ENCODE measurements around the gene KCNAB1. TPM values are rescaled to one million over a fixed set of nuclear protein-coding genes. Genes with fewer than 3 reads are reported as not detected.

KCNAB1 gene
- total RNA-seq, 1 donor from 2014 or later = 2.1 TPM

- H3K36me3 Mint-ChIP-seq (ENCODE audit: insufficient read depth) = no peaks in the 10 kb centered on the region
- H3K4me3 Mint-ChIP-seq (ENCODE audit: low read depth) = no peak overlapping the region
- H3K27me3 Mint-ChIP-seq = peaks cover 3% of the 10 kb centered on the region
- H3K4me1 Mint-ChIP-seq (ENCODE audit: low read depth) = no peaks in the 10 kb centered on the region
- DNase-seq (ENCODE audit: low spot score, unreplicated experiment) = no peak
- no peaks in the 10 kb centered on the region for H3K9me3 Mint-ChIP-seq (ENCODE audit: low read depth)
- H3K27ac Mint-ChIP-seq = no peak overlapping the region
- no peak for TF ChIP-seq CTCF (IDR thresholded peaks at IDR 0.05; ENCODE audit: unreplicated experiment)
These were observed 126.8 kb downstream of the KCNAB1 start for GRCh38 chr3:156246961-156247725.

GRCh38 chr3:156250550-156250949 lies 130.2 kb downstream of the KCNAB1 start:
- H3K27ac Mint-ChIP-seq = no peak overlapping the region
- no peaks in the 10 kb centered on the region for H3K36me3 Mint-ChIP-seq (ENCODE audit: insufficient read depth)
- no peaks in the 10 kb centered on the region for H3K9me3 Mint-ChIP-seq (ENCODE audit: low read depth)
- H3K4me3 Mint-ChIP-seq (ENCODE audit: low read depth) = no peak overlapping the region
- no peak for TF ChIP-seq CTCF (IDR thresholded peaks at IDR 0.05; ENCODE audit: unreplicated experiment)
- no peak for DNase-seq (ENCODE audit: low spot score, unreplicated experiment)
- H3K27me3 Mint-ChIP-seq = peaks cover 3% of the 10 kb centered on the region
- H3K4me1 Mint-ChIP-seq (ENCODE audit: low read depth) = no peaks in the 10 kb centered on the region

- no peak for TF ChIP-seq CTCF (IDR thresholded peaks at IDR 0.05; ENCODE audit: unreplicated experiment)
- Mint-ChIP-seq H3K9me3 (ENCODE audit: low read depth) (no peaks in the 10 kb centered on the region), H3K4me3 (ENCODE audit: low read depth) (no peak overlapping the region), H3K36me3 (ENCODE audit: insufficient read depth) (no peaks in the 10 kb centered on the region), H3K27ac (no peak overlapping the region), H3K4me1 (ENCODE audit: low read depth) (no peaks in the 10 kb centered on the region), H3K27me3 (peaks cover 3% of the 10 kb centered on the region)
- DNase-seq (ENCODE audit: low spot score, unreplicated experiment) = no peak
These were observed 131.0 kb downstream of the KCNAB1 start for GRCh38 chr3:156251424-156251823.

GRCh38 chr3:156252656-156253055 lies 132.3 kb downstream of the KCNAB1 start:
- DNase-seq (ENCODE audit: low spot score, unreplicated experiment) = no peak
- Mint-ChIP-seq H3K36me3 (ENCODE audit: insufficient read depth) (no peaks in the 10 kb centered on the region), H3K4me1 (ENCODE audit: low read depth) (no peaks in the 10 kb centered on the region), H3K4me3 (ENCODE audit: low read depth) (no peak overlapping the region), H3K9me3 (ENCODE audit: low read depth) (no peaks in the 10 kb centered on the region), H3K27ac (no peak overlapping the region), H3K27me3 (peaks cover 3% of the 10 kb centered on the region)
- no peak for TF ChIP-seq CTCF (IDR thresholded peaks at IDR 0.05; ENCODE audit: unreplicated experiment)

GRCh38 chr3:156253150-156253549 lies 132.8 kb downstream of the KCNAB1 start:
- no peak for TF ChIP-seq CTCF (IDR thresholded peaks at IDR 0.05; ENCODE audit: unreplicated experiment)
- Mint-ChIP-seq H3K9me3 (ENCODE audit: low read depth) (no peaks in the 10 kb centered on the region), H3K4me1 (ENCODE audit: low read depth) (no peaks in the 10 kb centered on the region), H3K36me3 (ENCODE audit: insufficient read depth) (no peaks in the 10 kb centered on the region), H3K4me3 (ENCODE audit: low read depth) (no peak overlapping the region), H3K27me3 (peaks cover 3% of the 10 kb centered on the region), H3K27ac (no peak overlapping the region)
- DNase-seq (ENCODE audit: low spot score, unreplicated experiment) = no peak

All from progenitor cell of endocrine pancreas (in vitro differentiated cells).